ENCODE data around the gene CSE1L.
"Not testable (repeated sequence)": the region's sequence is repeated elsewhere in the genome, so short reads cannot be mapped to it uniquely, and the experiment has no call there.

The CSE1L gene

DNA sequence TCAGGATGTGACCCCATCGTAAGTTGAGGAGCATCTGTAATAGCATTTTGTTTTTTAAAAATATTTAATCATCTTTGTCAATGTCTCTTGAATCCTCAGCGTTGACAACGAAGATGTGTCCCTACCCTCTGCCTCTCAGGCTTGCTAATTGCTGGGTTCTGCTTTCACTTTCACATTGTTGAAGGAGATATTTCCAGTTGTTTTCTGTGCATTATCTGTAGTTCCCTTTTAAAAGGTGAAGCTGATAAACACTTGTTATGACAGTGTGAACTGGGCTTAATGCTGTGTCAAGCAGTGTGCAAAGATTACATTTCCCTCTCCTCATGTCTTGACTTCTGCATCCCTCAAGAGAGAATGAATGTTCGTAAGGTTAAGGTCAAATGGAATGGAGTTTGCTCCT is 54.9 kb downstream of the CSE1L start:
- no peak overlapping the region for H3K4me2 ChIP-seq

DNA sequence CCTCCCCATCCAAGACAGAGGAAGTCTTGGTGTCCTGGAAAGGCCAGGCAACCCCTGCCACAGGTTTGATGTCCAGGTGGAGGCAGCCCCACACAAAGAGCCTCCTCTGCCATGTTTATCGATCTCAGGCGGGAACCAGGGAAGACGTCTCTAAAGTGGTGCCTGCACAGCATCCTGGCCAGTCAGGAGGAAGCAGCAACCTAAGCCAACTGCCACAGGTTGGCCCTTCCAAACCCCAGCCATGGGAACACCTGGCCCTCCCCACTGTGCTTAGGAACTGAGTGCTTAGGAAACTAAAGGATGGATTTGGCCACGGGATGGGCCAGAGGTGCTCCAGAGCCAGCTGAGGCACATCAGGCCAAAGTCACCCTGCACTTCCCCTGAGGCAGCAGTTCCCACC is 56.9 kb downstream of the CSE1L start:
- Histone ChIP-seq H3K36me3 (peaks cover 91% of the 10 kb centered on the region), H3K27ac (no peak overlapping the region)
- no peak for TF ChIP-seq Cebpa-rat (IDR thresholded peaks at IDR 0.05)

More for the DNA sequence above, 54.9 kb downstream of the CSE1L start:
- H3K9me3 ChIP-seq, result no peaks in the 10 kb centered on the region
- H3K27me3 ChIP-seq, result no peaks in the 10 kb centered on the region
- TF ChIP-seq Cebpa-rat (IDR thresholded peaks at IDR 0.05), result no peak
- peaks cover 99% of the 10 kb centered on the region for H3K36me3 ChIP-seq
- H3K4me1 ChIP-seq, result no peaks in the 10 kb centered on the region
- H3K4me3 ChIP-seq, result no peak overlapping the region
- no peak overlapping the region for H3K27ac ChIP-seq
- H3K9ac ChIP-seq, result no peak overlapping the region
- H4K20me1 ChIP-seq, result peaks cover 47% of the 10 kb centered on the region; the same call in 1 of the 2 replicates

DNA sequence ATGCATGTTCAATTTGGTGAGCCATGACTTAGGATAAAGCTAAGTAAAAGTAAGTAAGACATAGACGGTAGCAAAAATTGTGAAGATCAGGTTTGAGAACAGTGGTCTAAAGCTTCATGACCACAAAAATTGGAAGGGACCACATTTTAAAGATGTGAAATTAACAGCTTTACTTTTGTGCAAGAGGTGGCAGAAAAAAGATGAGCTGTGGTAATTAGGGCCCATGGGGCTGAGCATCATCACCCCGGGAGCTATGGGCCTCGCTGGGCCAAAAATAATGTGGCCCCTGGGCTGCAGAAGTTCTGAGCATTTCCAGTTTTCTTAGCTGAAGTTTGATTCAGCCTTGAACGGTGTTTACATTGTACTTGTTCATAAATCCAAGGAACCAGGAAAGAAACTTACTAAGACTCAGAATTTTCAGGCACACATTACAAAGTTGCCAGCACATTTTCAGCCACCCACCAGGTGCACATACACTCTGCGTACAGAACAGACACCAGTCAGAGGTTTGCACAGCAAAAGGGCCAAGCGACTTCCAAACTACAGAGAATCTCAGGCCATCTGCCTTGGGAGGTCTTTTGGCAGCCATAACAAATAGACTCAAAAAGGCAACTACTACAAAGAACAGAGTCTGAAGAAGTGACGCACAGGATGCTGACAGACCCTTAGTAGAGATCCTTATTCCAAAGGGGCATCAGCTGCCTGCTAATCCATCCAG is 57.7 kb downstream of the CSE1L start:
- no peaks in the 10 kb centered on the region for H3K9me3 ChIP-seq
- no peaks in the 10 kb centered on the region for H3K27me3 ChIP-seq
- no peak overlapping the region for H3K27ac ChIP-seq
- H3K4me3 ChIP-seq, result no peak overlapping the region
- no peaks in the 10 kb centered on the region for H3K4me1 ChIP-seq
- peaks cover 38% of the 10 kb centered on the region; the same call in 1 of the 2 replicates for H4K20me1 ChIP-seq
- peaks cover 83% of the 10 kb centered on the region for H3K36me3 ChIP-seq
- TF ChIP-seq Cebpa-rat (IDR thresholded peaks at IDR 0.05), result no peak
- no peak overlapping the region for H3K4me2 ChIP-seq
- H3K9ac ChIP-seq, result no peak overlapping the region

More for the DNA sequence above, 56.9 kb downstream of the CSE1L start:
- no peak overlapping the region for H3K9ac ChIP-seq
- peaks cover 44% of the 10 kb centered on the region; the same call in 1 of the 2 replicates for H4K20me1 ChIP-seq
- H3K27me3 ChIP-seq, result no peaks in the 10 kb centered on the region
- H3K9me3 ChIP-seq, result no peaks in the 10 kb centered on the region
- H3K4me2 ChIP-seq, result no peak overlapping the region
- no peaks in the 10 kb centered on the region for H3K4me1 ChIP-seq
- no peak overlapping the region for H3K4me3 ChIP-seq

DNA sequence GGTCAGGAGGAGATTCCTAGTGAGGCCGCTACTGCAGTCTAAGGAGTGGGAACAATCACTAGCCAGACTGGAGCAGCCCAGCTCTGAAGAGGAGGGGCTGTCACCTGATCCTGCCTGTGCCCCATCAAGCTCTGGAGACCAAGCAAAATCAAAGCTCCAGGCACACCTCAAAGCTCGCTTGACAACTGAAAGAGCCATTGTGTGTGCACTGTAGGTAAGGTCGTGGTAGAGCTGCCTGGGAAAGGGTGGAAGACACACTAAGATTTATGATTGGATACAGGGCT is 58.2 kb downstream of the CSE1L start:
- Histone ChIP-seq H3K4me3 (no peak overlapping the region), H3K27ac (no peak overlapping the region), H3K9me3 (no peaks in the 10 kb centered on the region), H3K4me2 (no peak overlapping the region), H3K36me3 (peaks cover 78% of the 10 kb centered on the region), H4K20me1 (peaks cover 33% of the 10 kb centered on the region; the same call in 1 of the 2 replicates), H3K4me1 (no peaks in the 10 kb centered on the region), H3K9ac (no peak overlapping the region), H3K27me3 (no peaks in the 10 kb centered on the region)
- TF ChIP-seq Cebpa-rat (IDR thresholded peaks at IDR 0.05), result no peak

DNA sequence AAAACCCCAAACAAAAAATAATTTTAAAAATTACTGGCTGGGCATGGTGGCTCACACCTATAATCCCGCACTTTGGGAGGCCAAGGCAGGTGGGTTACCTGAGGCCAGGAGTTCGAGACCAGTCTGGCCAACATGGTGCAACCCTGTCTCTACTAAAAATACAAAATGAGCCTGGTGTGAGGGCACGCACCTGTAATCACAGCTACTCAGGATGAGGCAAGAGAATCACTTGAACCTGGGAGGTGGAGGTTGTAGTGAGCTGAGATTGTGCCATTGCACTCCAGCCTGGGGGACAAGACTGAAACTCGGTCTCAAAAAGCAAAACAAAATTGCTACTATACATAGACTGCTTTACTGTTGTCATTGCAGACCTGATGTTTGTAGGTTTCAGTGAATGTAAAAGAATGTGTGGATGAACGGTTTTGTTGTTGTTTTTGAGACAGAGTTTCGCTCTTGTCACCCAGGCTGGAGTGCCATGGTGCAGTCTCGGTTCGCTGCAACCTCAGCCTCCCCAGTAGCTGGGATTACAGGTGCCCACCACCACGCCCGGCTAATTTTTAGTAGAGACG is 59.0 kb downstream of the CSE1L start:
- not testable (repeated sequence) for H3K4me3 ChIP-seq, H3K4me1 ChIP-seq, H3K27ac ChIP-seq, H3K9me3 ChIP-seq, H3K4me2 ChIP-seq, H3K27me3 ChIP-seq, H3K9ac ChIP-seq
- H3K36me3 ChIP-seq, result peaks cover 76% of the 10 kb centered on the region
- peaks cover 30% of the 10 kb centered on the region; the same call in 1 of the 2 replicates for H4K20me1 ChIP-seq

GRCh38 chr20:49106328-49106727 is 60.2 kb downstream of the CSE1L start:
- Histone ChIP-seq H3K27ac (no peak overlapping the region), H3K4me2 (no peak overlapping the region), H3K27me3 (no peaks in the 10 kb centered on the region), H3K4me1 (no peaks in the 10 kb centered on the region), H3K9me3 (no peaks in the 10 kb centered on the region), H3K4me3 (no peak overlapping the region), H3K9ac (no peak overlapping the region), H3K36me3 (peaks cover 76% of the 10 kb centered on the region), H4K20me1 (peaks cover 22% of the 10 kb centered on the region; the same call in 1 of the 2 replicates)
- no peak for TF ChIP-seq Cebpa-rat (IDR thresholded peaks at IDR 0.05)

DNA sequence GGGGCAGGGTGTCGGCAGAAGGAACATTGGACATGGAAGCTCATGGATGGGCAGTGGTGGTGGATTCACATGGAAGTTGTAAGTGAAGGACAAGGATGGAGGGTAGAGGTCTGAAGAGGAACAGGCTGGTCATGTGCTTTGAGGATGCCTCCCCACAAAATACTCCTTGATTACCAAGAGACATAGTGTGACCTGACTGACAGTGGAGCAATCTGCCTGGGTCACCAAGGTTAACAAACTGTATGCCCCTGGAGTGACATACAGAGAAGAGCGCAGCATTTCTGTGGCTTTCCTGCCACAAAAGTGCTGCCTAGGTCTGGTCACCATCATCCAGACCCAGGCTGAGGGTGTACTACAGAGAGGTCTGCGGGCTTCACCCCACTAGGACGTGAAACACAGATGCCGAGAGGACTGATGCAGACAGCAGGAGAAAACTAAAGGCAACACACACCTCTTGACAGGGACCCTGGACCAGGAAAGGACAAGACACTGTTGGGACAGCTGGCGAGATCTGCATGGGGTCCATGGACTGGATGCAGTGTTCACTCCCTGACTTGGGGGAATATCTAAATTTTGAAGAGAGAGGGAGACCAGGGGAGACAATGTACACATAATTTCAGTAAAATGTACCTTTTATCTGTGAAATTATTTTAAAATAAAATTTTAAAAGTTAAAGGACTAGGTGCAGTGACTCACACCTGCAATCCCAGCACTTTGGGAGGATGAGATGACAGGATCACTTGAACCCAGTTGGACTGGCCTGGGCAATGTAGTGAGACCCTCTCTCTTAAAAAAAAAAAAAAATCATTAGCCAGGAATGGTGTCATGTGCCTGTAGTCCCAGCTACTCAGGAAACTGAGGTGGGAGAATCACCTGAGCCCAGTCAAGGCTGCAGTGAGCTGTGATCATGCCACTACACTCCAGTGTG is 64.9 kb downstream of the CSE1L start:
- peaks cover 12% of the 10 kb centered on the region; the same call in 1 of the 2 replicates for H4K20me1 ChIP-seq
- TF ChIP-seq Cebpa-rat (IDR thresholded peaks at IDR 0.05), result no peak

GRCh38 chr20:49112596-49113274 is 66.6 kb downstream of the CSE1L start:
- Histone ChIP-seq H3K27me3 (no peaks in the 10 kb centered on the region), H3K4me3 (no peak overlapping the region), H3K27ac (no peak overlapping the region), H3K9ac (no peak overlapping the region), H3K4me2 (no peak overlapping the region), H3K4me1 (no peaks in the 10 kb centered on the region), H3K9me3 (no peaks in the 10 kb centered on the region), H4K20me1 (peaks cover 17% of the 10 kb centered on the region; the same call in 1 of the 2 replicates), H3K36me3 (peaks cover 78% of the 10 kb centered on the region)
- TF ChIP-seq Cebpa-rat (IDR thresholded peaks at IDR 0.05), result no peak

More for the DNA sequence above, 64.9 kb downstream of the CSE1L start:
- Histone ChIP-seq H3K9me3 (no peaks in the 10 kb centered on the region), H3K27me3 (no peaks in the 10 kb centered on the region), H3K4me2 (no peak overlapping the region), H3K9ac (no peak overlapping the region), H3K27ac (no peak overlapping the region), H3K4me1 (no peaks in the 10 kb centered on the region), H3K36me3 (peaks cover 72% of the 10 kb centered on the region), H3K4me3 (no peak overlapping the region)

- no peak overlapping the region for H3K9ac ChIP-seq
- H3K4me3 ChIP-seq, result no peak overlapping the region
- H3K4me1 ChIP-seq, result no peaks in the 10 kb centered on the region
- peaks cover 96% of the 10 kb centered on the region for H3K36me3 ChIP-seq
- no peaks in the 10 kb centered on the region for H3K27me3 ChIP-seq
- no peak overlapping the region for H3K4me2 ChIP-seq
- H4K20me1 ChIP-seq, result peaks cover 25% of the 10 kb centered on the region
- TF ChIP-seq Cebpa-rat (IDR thresholded peaks at IDR 0.05), result no peak
- H3K9me3 ChIP-seq, result no peaks in the 10 kb centered on the region
- no peak overlapping the region for H3K27ac ChIP-seq
These were observed 69.5 kb downstream of the CSE1L start for GRCh38 chr20:49115564-49115963.

All from BLaER1 (cell line).